Urinary bladder (tissue), 4 donors: ENCODE data around the gene LITAF. TPM values are rescaled to one million over a fixed set of nuclear protein-coding genes. Genes with fewer than 3 reads are reported as not detected.
"Not testable (repeated sequence)": the region's sequence is repeated elsewhere in the genome, so short reads cannot be mapped to it uniquely, and the experiment has no call there.

Source experiments
- DNase-seq: peaks from one replicate; pipeline ENCODE4 v3.0.0-alpha.2; 2015; ENCODE audit errors: extremely low spot score
- H3K27ac ChIP-seq: one replicate; pipeline ENCODE4 v1.5.1; 2013; ENCODE audit warnings: low read depth, mild to moderate bottlenecking, moderate library complexity
- H3K36me3 ChIP-seq: one replicate; pipeline ENCODE4 v1.6.1; 2013; ENCODE audit warnings: mild to moderate bottlenecking, moderate library complexity; ENCODE audit not compliant: insufficient read depth
- H3K4me1 ChIP-seq: one replicate; pipeline ENCODE4 v1.6.1; 2013; ENCODE audit warnings: mild to moderate bottlenecking, moderate library complexity; ENCODE audit not compliant: insufficient read depth
- H3K4me3 ChIP-seq: one replicate; pipeline ENCODE4 v1.5.1; 2013; ENCODE audit warnings: low read depth, low read length
- WGBS: extraction: QIAGEN DNeasy Blood & Tissue Kit; methylation state at CpG from one replicate; pipeline ENCODE4 v1.1.7; 2013; 5-methylcytosine and 5-hydroxymethylcytosine counted together
- polyA plus RNA-seq: library from polyadenylated mRNA; stranded (reverse); fragments of 200-250 nt; gene quantifications from one replicate; pipeline ENCODE4 v1.2.3, GENCODE V29; 2013
- total RNA-seq: library from RNA; depleted of rRNA; stranded (reverse); fragments of >200 nt; gene quantifications from one replicate; pipeline ENCODE4 v1.2.3, GENCODE V29; 2014
- donor health status: healthy with polysubstance abuse.
- donor health status: healthy.

Gene LITAF
- total and polyA plus RNA-seq, 2 donors: 69.7 to 120 TPM

GRCh38 chr16:11533588-11533987 lies 53.1 kb downstream of the LITAF start:
- Histone ChIP-seq H3K4me1 (no peaks in the 10 kb centered on the region), H3K27ac (no peak overlapping the region), H3K4me3 (no peak overlapping the region), H3K36me3 (no peaks in the 10 kb centered on the region)
- WGBS: 88% methylated on average over 5 of the region's 5 CpGs
- no peak for DNase-seq

GRCh38 chr16:11530171-11530940 lies 56.4 kb downstream of the LITAF start:
- no peak for DNase-seq
- Histone ChIP-seq H3K4me1 (no peaks in the 10 kb centered on the region), H3K36me3 (no peaks in the 10 kb centered on the region), H3K4me3 (no peak overlapping the region), H3K27ac (no peak overlapping the region)
- 79% methylated on average over 8 of the region's 8 CpGs for WGBS

DNA sequence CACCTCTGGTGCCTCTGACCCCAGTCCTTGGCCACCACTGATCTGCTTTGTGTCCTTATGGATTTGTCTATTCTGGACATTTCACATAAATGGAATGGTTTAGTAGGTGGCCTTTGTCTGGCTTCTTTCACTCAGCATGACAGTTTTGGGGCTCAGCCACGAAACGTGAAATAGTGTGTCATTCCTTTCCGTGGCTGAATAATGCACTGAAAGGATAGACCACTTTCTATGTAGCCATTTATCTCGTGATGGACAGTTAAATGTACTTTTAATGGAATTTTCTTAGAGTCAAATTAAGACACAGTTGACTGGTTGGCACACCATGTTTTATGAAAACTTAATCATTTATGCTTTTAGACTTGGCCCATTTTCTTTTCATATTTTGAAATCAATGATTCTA lies 57.4 kb downstream of the LITAF start:
- WGBS: 86% methylated on average over 4 of the region's 4 CpGs
- Histone ChIP-seq H3K36me3 (no peaks in the 10 kb centered on the region), H3K27ac (no peak overlapping the region), H3K4me1 (no peaks in the 10 kb centered on the region), H3K4me3 (no peak overlapping the region)
- no peak for DNase-seq

DNA sequence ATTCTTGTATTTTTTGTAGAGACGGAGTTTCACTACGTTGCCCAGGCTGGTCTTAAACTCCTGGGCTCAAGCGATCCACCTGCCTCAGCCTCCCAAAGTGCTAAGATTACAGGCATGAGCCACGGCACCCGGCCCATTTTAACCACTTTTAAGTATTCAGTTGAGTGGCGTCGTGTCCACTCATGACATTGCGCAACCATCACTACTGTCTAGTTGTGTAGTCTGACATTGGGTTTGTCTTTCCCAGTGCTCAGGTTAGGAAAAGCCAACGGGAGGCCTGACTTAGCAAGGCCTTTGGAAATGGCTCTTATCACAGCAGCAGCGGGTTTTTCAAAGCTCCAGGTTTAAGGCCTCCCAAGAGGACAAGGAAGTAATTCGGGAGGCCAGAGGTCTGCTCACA lies 58.7 kb downstream of the LITAF start:
- no peaks in the 10 kb centered on the region for H3K4me1 ChIP-seq
- H3K4me3 ChIP-seq: no peak overlapping the region

GRCh38 chr16:11526655-11527350 lies 59.9 kb downstream of the LITAF start:
- H3K4me3 ChIP-seq: no peak overlapping the region
- WGBS: 30% methylated on average over 18 of the region's 18 CpGs
- no peak for DNase-seq

More for the DNA sequence above, 58.7 kb downstream of the LITAF start:
- Histone ChIP-seq H3K36me3 (no peaks in the 10 kb centered on the region), H3K27ac (no peak overlapping the region)
- DNase-seq: no peak
- 92% methylated on average over 11 of the region's 11 CpGs for WGBS

DNA sequence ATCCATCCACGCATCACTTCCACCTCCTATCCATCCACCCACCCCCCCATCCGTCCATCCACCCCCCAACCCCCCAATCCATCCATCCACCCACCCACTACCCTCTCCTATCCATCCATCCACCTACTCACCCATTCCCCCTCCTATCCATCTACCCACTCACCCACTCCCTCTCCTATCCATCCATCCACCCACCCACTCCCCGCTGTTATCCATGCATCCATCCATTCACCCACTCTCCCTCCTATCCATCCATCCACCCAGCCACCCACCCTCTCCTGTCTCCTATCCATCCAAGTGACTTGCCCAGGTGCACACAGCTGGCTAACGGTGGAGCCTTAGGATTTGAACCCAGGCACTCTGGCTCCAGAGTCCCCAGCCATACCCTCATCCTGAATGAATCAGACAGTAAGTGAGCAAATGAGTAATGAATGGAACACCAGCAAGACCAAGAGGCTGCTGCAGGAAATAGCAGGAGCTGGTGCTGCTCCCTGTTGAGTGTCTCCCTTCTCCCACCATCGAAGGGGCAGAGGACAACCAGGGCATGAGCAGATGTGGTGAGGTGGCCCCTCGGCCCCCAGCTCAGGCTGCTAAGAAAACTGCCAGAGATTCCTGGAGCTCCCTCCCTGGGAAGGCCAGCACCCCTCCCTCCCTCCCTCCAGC lies 62.5 kb downstream of the LITAF start:
- Histone ChIP-seq H3K36me3 (no peaks in the 10 kb centered on the region), H3K4me3 (no peak overlapping the region), H3K27ac (no peak overlapping the region), H3K4me1 (no peaks in the 10 kb centered on the region)
- WGBS: 81% methylated on average over 6 of the region's 6 CpGs
- DNase-seq: no peak

More at GRCh38 chr16:11526655-11527350, 59.9 kb downstream of the LITAF start:
- Histone ChIP-seq H3K36me3 (no peaks in the 10 kb centered on the region), H3K4me1 (no peaks in the 10 kb centered on the region), H3K27ac (no peak overlapping the region)

DNA sequence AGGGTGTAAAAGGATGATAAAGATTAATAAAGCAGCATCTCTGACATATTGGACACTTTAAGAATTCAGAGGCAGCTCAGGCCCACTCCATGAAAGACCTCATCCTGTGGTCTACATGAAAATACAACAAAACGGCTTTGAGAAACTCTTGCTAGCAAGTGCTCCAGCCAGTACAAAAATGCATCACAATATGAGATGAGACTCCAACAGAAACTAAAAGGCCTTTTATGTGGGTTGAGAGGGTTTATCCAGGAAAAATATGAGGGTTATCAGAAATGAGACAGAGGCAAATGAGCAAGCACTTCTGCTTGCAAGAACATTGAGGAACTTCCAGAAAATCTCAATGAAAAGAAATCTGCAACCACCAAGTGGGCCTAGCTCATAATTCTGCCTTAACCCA lies 65.7 kb downstream of the LITAF start:
- DNase-seq: no peak
- H3K36me3 ChIP-seq: no peaks in the 10 kb centered on the region
- H3K4me3 ChIP-seq: no peak overlapping the region
- no peak overlapping the region for H3K27ac ChIP-seq
- WGBS: 94% methylated on average over 1 of the region's 1 CpG
- no peaks in the 10 kb centered on the region for H3K4me1 ChIP-seq

DNA sequence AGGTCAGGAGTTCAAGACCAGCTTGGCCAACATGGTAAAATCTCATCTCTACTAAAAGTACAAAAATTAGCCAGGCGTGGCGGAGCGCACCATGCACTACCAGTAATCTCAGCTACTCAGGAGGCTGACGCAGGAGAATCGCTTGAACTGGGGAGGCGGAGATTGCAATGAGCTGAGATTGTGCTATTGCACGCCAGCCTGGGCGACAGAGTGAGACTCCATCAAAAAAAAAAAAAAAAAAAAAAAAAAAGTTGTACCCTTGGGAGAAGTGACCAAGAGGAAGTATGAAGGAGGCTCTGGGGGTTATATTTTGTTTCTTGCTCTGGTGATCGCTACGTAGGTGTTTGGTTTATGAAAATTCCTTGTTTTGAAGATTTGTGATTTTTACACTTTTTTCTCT lies 66.3 kb downstream of the LITAF start:
- Histone ChIP-seq H3K4me1 (no peaks in the 10 kb centered on the region), H3K27ac (no peak overlapping the region), H3K4me3 (no peak overlapping the region), H3K36me3 (no peaks in the 10 kb centered on the region)
- WGBS: 98% methylated on average over 10 of the region's 10 CpGs
- no peak for DNase-seq

GRCh38 chr16:11517961-11518360 lies 68.8 kb downstream of the LITAF start:
- Histone ChIP-seq H3K4me1 (no peaks in the 10 kb centered on the region), H3K27ac (no peak overlapping the region), H3K4me3 (no peak overlapping the region), H3K36me3 (no peaks in the 10 kb centered on the region)
- 72% methylated on average over 5 of the region's 5 CpGs for WGBS
- no peak for DNase-seq

- 82% methylated on average over 13 of the region's 13 CpGs for WGBS
- H3K36me3 ChIP-seq: no peaks in the 10 kb centered on the region
- H3K27ac ChIP-seq: no peak overlapping the region
- H3K4me3 ChIP-seq: no peak overlapping the region
- no peaks in the 10 kb centered on the region for H3K4me1 ChIP-seq
- no peak for DNase-seq
Observed at GRCh38 chr16:11515540-11516430, 70.9 kb downstream of the LITAF start.

DNA sequence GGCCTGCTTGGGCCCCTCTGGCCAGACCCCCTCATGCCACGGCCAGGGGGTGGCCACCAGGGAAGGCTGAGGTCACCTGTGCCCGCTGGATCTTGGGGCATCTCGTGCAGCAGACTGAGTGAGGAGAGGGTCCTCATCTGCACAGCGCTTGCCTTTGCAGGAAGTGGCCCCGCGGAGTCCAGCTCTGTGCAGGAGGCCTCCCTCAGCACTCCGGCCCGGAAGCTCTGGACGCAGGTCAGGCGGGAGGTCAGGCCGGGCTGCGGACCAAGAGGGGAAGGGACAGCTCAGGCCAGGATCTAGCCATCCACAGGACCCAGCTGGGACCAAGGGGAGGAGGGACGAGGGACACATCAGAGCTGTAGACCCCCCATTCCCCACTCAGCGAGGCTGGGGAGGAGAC lies 72.4 kb downstream of the LITAF start:
- 91% methylated on average over 14 of the region's 14 CpGs for WGBS
- Histone ChIP-seq H3K36me3 (no peaks in the 10 kb centered on the region), H3K4me3 (no peak overlapping the region), H3K4me1 (no peaks in the 10 kb centered on the region), H3K27ac (no peak overlapping the region)
- DNase-seq: no peak

GRCh38 chr16:11513366-11513765 lies 73.4 kb downstream of the LITAF start:
- H3K27ac ChIP-seq, H3K4me3 ChIP-seq, H3K4me1 ChIP-seq, H3K36me3 ChIP-seq, DNase-seq: not testable (repeated sequence)
- 94% methylated on average over 13 of the region's 13 CpGs for WGBS

DNA sequence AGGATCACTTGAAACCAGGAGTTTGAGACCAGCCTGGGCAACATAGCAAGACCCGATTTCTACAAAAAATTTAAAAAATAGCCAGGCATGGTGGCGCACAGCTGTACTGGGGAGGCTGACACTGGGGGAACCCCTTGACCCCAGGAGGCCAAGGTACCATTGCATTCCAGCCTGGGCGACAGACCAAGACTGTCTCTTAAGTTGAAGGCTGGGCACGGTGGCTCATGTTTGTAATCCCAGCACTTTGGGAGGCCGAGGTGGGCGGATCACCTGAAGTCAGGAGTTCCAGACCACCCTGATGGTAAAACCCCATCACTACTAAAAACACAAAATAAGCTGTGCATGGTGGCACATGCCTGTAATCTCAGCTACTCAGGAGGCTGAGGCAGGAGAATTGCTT lies 74.9 kb downstream of the LITAF start:
- 87% methylated on average over 6 of the region's 6 CpGs for WGBS

More for the DNA sequence above, 74.9 kb downstream of the LITAF start:
- no peak overlapping the region for H3K27ac ChIP-seq
- DNase-seq: no peak
- no peaks in the 10 kb centered on the region for H3K36me3 ChIP-seq
- H3K4me3 ChIP-seq: no peak overlapping the region
- H3K4me1 ChIP-seq: no peaks in the 10 kb centered on the region
